ENCODE measurements around the gene ZNF341.

Gene ZNF341

DNA sequence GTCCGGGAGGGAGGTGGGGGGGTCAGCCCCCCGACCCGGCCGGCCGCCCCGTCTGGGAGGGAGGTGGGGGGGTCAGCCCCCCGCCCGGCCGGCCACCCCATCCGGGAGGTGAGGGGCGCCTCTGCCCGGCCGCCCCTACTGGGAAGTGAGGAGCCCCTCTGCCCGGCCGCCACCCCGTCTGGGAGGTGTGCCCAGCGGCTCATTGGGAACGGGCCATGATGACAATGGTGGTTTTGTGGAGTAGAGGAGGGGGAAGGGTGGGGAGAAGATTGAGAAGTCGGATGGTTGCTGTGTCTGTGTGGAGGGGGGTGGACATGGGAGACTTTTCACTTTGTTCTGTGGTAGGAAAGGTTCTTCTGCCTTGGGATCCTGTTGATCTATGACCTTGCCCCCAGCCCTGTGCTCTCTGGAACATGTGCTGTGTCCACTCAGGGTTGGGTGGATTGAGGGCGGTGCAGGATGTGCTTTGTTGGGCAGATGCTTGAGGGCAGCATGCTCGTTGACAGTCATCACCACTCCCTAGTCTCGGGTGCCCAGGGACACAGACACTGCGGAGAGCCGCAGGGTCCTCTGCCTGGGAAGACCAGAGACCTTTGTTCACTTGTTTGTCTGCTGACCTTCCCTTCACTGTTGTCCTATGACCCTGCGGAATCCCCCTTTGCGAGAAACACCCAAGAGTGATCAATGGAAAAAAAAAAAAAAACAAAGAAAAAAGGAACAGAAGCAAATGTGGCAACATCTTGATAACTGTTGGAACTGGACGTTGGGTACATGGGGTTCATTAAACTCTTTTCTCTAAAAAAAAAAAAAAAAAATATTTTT, 30.0 kb upstream of the ZNF341 start:
- DNase-seq (ENCODE audit: insufficient read length, low spot score), result no peak
- no peak for FAIRE-seq

- DNase-seq (ENCODE audit: insufficient read length, low spot score) (no peak), FAIRE-seq (no peak)
Observed at GRCh38 chr20:33702861-33703260, 28.9 kb upstream of the ZNF341 start.

- no peak for FAIRE-seq
- DNase-seq (ENCODE audit: insufficient read length, low spot score), result no peak
Observed at GRCh38 chr20:33703498-33704137, 28.2 kb upstream of the ZNF341 start.

GRCh38 chr20:33704197-33704924, 27.4 kb upstream of the ZNF341 start:
- DNase-seq (ENCODE audit: insufficient read length, low spot score) (no peak), FAIRE-seq (no peak)

DNA sequence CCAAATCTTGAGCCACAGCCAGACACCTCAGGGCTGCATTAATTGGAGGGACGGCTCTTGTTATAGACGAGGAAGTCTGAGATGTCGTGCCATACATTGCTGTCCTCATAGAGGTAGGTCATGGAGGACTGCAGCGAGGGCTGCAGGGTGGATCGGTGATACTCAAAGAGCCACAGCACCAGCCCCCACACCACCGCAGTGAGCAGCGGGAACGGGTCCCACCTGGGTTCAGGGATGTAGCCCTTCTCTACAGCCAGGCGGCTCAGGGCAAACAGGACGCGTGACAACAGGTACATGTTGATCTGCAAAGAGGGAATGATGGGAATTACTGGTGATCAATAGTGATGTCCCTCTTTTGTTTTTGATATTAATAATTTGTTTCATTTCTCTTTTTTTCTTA, 24.1 kb upstream of the ZNF341 start:
- no peak for DNase-seq (ENCODE audit: insufficient read length, low spot score)
- no peak for FAIRE-seq

DNA sequence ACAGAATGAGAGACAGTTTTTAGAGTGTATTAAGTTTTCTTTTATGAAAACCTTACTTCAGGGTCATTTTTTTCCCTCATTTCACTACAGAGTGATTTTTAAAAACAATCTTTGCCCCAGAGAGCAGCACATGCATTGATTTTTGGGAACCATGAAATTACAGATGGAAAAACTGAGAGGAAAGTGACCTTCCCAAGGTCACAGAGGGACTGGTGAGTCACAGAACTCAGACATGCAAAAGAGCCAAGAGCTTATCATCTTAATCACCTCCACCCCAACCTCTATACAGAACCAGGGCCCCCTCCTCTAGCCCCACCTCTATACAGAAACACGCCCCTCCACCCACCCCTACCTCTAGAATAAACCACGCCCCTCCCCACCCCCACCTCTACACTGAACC, 22.4 kb upstream of the ZNF341 start:
- FAIRE-seq, result no peak

GRCh38 chr20:33709905-33710541, 21.8 kb upstream of the ZNF341 start:
- DNase-seq (ENCODE audit: insufficient read length, low spot score) (no peak), FAIRE-seq (no peak)

More for the DNA sequence above, 22.4 kb upstream of the ZNF341 start:
- DNase-seq (ENCODE audit: insufficient read length, low spot score), result no peak

- FAIRE-seq (no peak), DNase-seq (ENCODE audit: insufficient read length, low spot score) (no peak)
Observed at GRCh38 chr20:33710681-33711445, 20.9 kb upstream of the ZNF341 start.

- no peak for FAIRE-seq
- no peak for DNase-seq (ENCODE audit: insufficient read length, low spot score)
Observed at GRCh38 chr20:33711446-33711738, 20.4 kb upstream of the ZNF341 start.

GRCh38 chr20:33713865-33714367, 17.9 kb upstream of the ZNF341 start:
- FAIRE-seq (no peak), DNase-seq (ENCODE audit: insufficient read length, low spot score) (no peak)

DNA sequence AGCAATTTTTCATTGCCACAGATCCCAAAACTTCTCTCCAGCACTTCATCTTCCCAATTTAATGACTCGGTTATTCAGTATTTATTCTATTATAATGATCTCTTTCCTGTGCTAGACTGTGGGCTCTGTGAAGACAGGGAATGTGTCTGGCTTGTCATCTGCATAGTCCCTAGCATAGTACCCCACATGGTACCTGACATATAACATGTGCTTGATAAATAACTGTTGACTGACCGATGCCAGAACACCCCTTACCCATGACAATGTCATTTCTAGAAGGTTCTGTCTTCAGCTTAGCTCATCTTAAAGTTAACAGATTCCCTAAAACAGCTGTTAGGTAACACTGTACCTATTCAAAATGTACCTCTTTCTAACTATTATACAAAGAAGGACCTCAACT, 15.3 kb upstream of the ZNF341 start:
- no peak for FAIRE-seq
- no peak for DNase-seq (ENCODE audit: insufficient read length, low spot score)

GRCh38 chr20:33719277-33719988, 12.4 kb upstream of the ZNF341 start:
- FAIRE-seq, result no peak
- no peak for DNase-seq (ENCODE audit: insufficient read length, low spot score)

GRCh38 chr20:33719989-33720709, 11.6 kb upstream of the ZNF341 start, which contains the start of gene PXMP4:
PXMP4 (minus strand) TSS chr20:33720310; CDS start chr20:33720207, 103 bp downstream.
- DNase-seq (ENCODE audit: insufficient read length, low spot score) (peak; percentile 100), FAIRE-seq (peak; percentile 99)

DNA sequence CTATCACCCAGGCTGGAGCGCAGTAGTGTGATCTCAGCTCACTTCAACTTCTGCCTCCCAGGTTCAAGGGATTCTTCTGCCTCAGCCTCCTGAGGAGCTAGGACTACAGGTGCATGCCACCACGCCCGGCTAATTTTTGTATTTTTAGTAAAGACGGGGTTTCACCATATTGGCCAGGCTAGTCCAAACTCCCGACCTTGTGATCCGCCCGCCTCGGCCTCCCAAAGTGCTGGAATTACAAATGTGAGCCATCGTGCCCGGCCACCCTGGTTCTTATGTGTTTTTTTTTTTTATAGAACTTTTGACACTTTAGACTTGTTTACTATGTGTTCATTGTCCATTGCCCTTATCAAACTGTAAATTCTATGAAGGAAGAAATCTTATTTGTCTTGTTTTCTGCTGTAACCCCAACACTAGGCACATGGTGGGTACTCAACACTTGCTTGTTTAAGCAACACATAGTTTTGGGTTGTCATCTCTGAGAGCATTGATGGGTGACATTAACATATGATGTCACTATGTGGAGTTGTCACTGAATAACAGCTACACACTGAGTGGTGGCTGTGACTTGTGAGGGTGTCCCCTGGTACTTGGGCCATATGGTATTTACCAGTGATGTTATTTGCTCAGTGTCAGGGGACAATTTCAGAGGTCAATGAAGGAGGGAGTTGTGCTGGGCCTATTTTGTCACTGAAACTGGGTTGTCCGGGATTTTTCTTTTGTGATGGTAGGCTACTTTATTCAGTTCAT, 10.2 kb upstream of the ZNF341 start:
- DNase-seq (ENCODE audit: insufficient read length, low spot score) (no peak), FAIRE-seq (no peak)

GRCh38 chr20:33724439-33725094, 7.2 kb upstream of the ZNF341 start:
- no peak for DNase-seq (ENCODE audit: insufficient read length, low spot score)
- no peak for FAIRE-seq

DNA sequence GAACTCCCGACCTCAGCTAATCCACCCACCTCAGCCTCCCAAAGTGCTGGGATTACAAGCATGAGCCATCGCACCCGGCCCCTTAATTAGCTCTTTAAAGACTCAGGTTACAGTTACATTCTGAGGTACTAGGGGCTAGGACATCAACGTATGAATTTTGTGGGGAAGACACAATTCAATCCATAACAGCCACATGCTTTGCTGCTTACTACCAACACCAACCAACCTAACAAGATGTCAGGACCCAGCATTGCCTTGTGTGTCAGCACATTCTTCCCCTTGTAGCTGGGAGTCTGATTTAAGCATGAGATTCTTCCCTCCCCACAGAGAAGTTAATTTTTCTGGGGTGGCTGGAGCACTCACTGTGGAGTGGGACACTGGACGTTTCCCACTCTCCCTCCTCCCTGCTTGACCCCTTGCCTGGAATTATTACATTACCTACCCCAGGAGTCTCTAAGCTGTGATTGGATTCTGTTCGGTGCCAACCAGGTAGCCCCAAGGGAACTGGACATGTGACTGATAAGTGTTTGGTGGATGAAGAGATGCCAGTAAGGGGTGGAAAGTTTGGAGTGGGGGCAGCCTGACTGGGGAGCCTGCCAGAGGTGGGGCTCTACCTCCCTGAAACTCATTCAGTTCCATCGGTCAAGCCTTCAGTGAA, 6.1 kb upstream of the ZNF341 start:
- DNase-seq (ENCODE audit: insufficient read length, low spot score) (no peak), FAIRE-seq (no peak)

DNA sequence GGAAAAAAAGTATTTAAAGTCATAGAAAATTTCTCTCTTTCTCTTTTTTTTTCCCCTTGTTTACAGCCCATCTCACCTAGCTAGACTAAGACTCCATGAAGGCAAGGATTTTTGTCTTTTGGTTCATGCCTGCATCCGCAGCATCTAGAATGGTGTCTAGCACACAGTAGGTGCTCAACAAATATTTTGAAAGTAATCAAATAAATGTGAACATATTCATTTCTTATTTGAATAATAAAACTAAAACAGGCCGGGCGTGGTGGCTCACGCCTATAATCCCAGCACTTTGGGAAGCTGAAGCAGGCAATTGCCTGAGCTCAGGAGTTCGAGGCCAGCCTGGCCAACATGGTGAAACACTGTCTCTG, 4.7 kb upstream of the ZNF341 start:
- FAIRE-seq (no peak), DNase-seq (ENCODE audit: insufficient read length, low spot score) (no peak)
